ENCODE data around the gene ARL14EPL.
"Not testable (repeated sequence)": the region's sequence is repeated elsewhere in the genome, so short reads cannot be mapped to it uniquely, and the experiment has no call there.

Gene ARL14EPL

GRCh38 chr5:116046261-116046660 is 14.0 kb downstream of the ARL14EPL start:
- in situ Hi-C loops (cut with MboI; ENCODE audit: low sequenced_read_pairs): no loop called here

GRCh38 chr5:116046823-116047222 is 14.6 kb downstream of the ARL14EPL start:
- in situ Hi-C loops (cut with MboI; ENCODE audit: low sequenced_read_pairs): no loop called here

GRCh38 chr5:116058346-116058936 is 26.2 kb downstream of the ARL14EPL start:
- in situ Hi-C loops (cut with MboI; ENCODE audit: low sequenced_read_pairs): no loop called here

GRCh38 chr5:116062352-116062751 is 30.1 kb downstream of the ARL14EPL start:
- in situ Hi-C loops (cut with MboI; ENCODE audit: low sequenced_read_pairs): no loop called here

GRCh38 chr5:116063950-116064349 is 31.7 kb downstream of the ARL14EPL start:
- in situ Hi-C loops (cut with MboI; ENCODE audit: low sequenced_read_pairs): no loop called here

- in situ Hi-C loops (cut with MboI; ENCODE audit: low sequenced_read_pairs): no loop called here
Observed at GRCh38 chr5:116068028-116068632, 35.9 kb downstream of the ARL14EPL start.

GRCh38 chr5:116071211-116071610 is 38.9 kb downstream of the ARL14EPL start:
- in situ Hi-C loops (cut with MboI; ENCODE audit: low sequenced_read_pairs): no loop called here

GRCh38 chr5:116075191-116075831 is 43.0 kb downstream of the ARL14EPL start:
- in situ Hi-C loops (cut with MboI; ENCODE audit: low sequenced_read_pairs): no loop called here

- in situ Hi-C loops (cut with MboI; ENCODE audit: low sequenced_read_pairs): no loop called here
Observed at GRCh38 chr5:116076496-116076895, 44.2 kb downstream of the ARL14EPL start.

- in situ Hi-C loops (cut with MboI; ENCODE audit: low sequenced_read_pairs): no loop called here
Observed at GRCh38 chr5:116078199-116078598, 45.9 kb downstream of the ARL14EPL start.

GRCh38 chr5:116084287-116084691 is 52.0 kb downstream of the ARL14EPL start:
- in situ Hi-C loops (cut with MboI; ENCODE audit: low sequenced_read_pairs): no loop called here

GRCh38 chr5:116084871-116085715 is 52.8 kb downstream of the ARL14EPL start, which contains the start of gene COMMD10:
Gene COMMD10 (plus strand): TSS chr5:116085025.
- in situ Hi-C loops (cut with MboI; ENCODE audit: low sequenced_read_pairs): no loop called here

GRCh38 chr5:116086309-116086708 is 54.0 kb downstream of the ARL14EPL start:
- in situ Hi-C loops (cut with MboI; ENCODE audit: low sequenced_read_pairs): not testable (repeated sequence)

GRCh38 chr5:116088062-116088461 is 55.8 kb downstream of the ARL14EPL start:
- in situ Hi-C loops (cut with MboI; ENCODE audit: low sequenced_read_pairs): no loop called here

- in situ Hi-C loops (cut with MboI; ENCODE audit: low sequenced_read_pairs): no loop called here
Observed at GRCh38 chr5:116090302-116090701, 58.0 kb downstream of the ARL14EPL start.

GRCh38 chr5:116091416-116091815 is 59.1 kb downstream of the ARL14EPL start:
- in situ Hi-C loops (cut with MboI; ENCODE audit: low sequenced_read_pairs): no loop called here

- in situ Hi-C loops (cut with MboI; ENCODE audit: low sequenced_read_pairs): no loop called here
Observed at GRCh38 chr5:116097301-116097700, 65.0 kb downstream of the ARL14EPL start.

- in situ Hi-C loops (cut with MboI; ENCODE audit: low sequenced_read_pairs): no loop called here
Observed at GRCh38 chr5:116098998-116099397, 66.7 kb downstream of the ARL14EPL start.

GRCh38 chr5:116104941-116105340 is 72.7 kb downstream of the ARL14EPL start:
- in situ Hi-C loops (cut with MboI; ENCODE audit: low sequenced_read_pairs): not testable (repeated sequence)

Data from HL-60/S4 treated with phorbol 12-myristate 13-acetate at 8.2 ng/mL for 4 days and 3 days (cell line).